Pericardium fibroblast (primary cell): ENCODE measurements around the gene HMX2. TPM values are rescaled to one million over a fixed set of nuclear protein-coding genes. Genes with fewer than 3 reads are reported as not detected.

Experiments used
- total RNA-seq: library from RNA; depleted of rRNA; stranded (reverse); fragments of >200 nt; gene quantifications from 2 replicates; pipeline ENCODE4 v1.2.3, GENCODE V29; 2015

HMX2 gene
- total RNA-seq = not detected in 2 replicates

GRCh38 chr10:123147635-123148413 lies at the start of gene HMX2:
TSS of gene HMX2 (plus strand) at chr10:123148136. CDS start at chr10:123148379, 243 bp downstream.

GRCh38 chr10:123135415-123136141 lies 12.4 kb upstream of the HMX2 start, which contains the start of gene HMX3:
TSS of gene HMX3 (plus strand) at chr10:123135970. CDS start at chr10:123136051, 81 bp downstream.

GRCh38 chr10:123154092-123154710 lies 6.3 kb downstream of the HMX2 start, which contains the start of gene BUB3:
TSS of gene BUB3 (plus strand) at chr10:123154402. CDS start at chr10:123154918, 516 bp downstream.

Other genes with a start within 250 kb of the HMX2 start
- not detected in 2 replicates for gene FAM24A, start 237.5 kb upstream of the HMX2 start, total RNA-seq
- gene C10orf88, start 193.9 kb upstream of the HMX2 start, total RNA-seq = 3.7 and 9.5 TPM in 2 replicates
- gene PSTK, start 167.7 kb upstream of the HMX2 start, total RNA-seq = 5.6 and 5.8 TPM in 2 replicates
- 1.4 and 1.5 TPM in 2 replicates for gene IKZF5, start 139.3 kb upstream of the HMX2 start, total RNA-seq
- gene ACADSB, start 139.1 kb upstream of the HMX2 start, total RNA-seq = 3.4 and 6.2 TPM in 2 replicates
- not detected in 2 replicates for gene HMX3, start 12.2 kb upstream of the HMX2 start, total RNA-seq
- 56.3 and 81.1 TPM in 2 replicates for gene BUB3, start 6.3 kb downstream of the HMX2 start, total RNA-seq